ENCODE measurements around the gene MAP3K15. TPM values are rescaled to one million over a fixed set of nuclear protein-coding genes. Genes with fewer than 3 reads are reported as not detected.
A peak's percentile ranks its signal among the peaks of the same experiment; 100 is the strongest.

MAP3K15 gene
- total and polyA plus RNA-seq, 10 of the 15 experiments (the other 5 are each of a cell fraction or from before 2014, with no cell fraction given) = 0.03 to 0.16 TPM; not detected in 8

GRCh38 chrX:19372170-19372546 lies 143.2 kb downstream of the MAP3K15 start (continued):
- TF ChIP-seq NBN (IDR thresholded peaks at IDR 0.05) = no peak
- TF ChIP-seq YY1 (IDR thresholded peaks at IDR 0.05; ENCODE audit: low read depth, low read length) = 0 out of 2 replicates have a peak, but pooled peaks have one; percentile 19
- TF ChIP-seq CEBPB (IDR thresholded peaks at IDR 0.05; ENCODE audit: borderline replicate concordance in 1 of 2, low read depth in 2 of 2, low read length in 2 of 2) = no peak

DNA sequence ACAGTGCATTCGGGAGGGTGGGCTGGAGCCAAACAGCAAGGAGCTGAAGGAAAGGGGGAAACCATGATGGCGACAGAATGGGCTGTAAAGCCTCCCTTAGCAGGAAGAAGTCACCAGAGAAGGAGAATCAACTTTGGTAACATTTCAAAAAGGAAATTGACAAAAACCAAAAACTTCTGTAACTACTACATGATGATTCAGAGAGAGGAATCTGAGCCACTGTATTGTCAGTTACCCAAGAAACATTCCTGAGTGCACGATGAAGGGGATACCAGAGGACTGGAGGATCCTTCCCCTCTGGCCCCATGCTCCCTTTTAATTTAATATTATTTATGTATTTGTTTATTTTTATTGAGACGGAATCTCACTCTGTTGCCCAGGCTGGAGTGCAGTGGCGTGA lies 145.2 kb downstream of the MAP3K15 start:
- no peak for ATAC-seq
- H3K4me3 ChIP-seq = no peak overlapping the region
- WGBS (ENCODE audit: insufficient coverage, insufficient replicate concordance, low lambda C conversion rate, missing lambda C conversion rate) = 54% methylated on average over 5 of the region's 5 CpGs
- ChIA-PET RAD21 (ENCODE audit: unreplicated experiment) (no interaction called here), CTCF (no interaction called here), SMC1A (ENCODE audit: uncharacterized antibody, unreplicated experiment) (no interaction called here), POLR2A (no interaction called here)
- FAIRE-seq = no peak
- H3K27me3 ChIP-seq (replicated peaks in 1 of 2; ENCODE audit: control insufficient read depth in 2 of 2, insufficient read depth in 2 of 2, low read length in 1 of 2) = no peaks in the 10 kb centered on the region
- H3K9ac ChIP-seq (ENCODE audit: control insufficient read depth, insufficient read depth, low read length) = no peak overlapping the region
- no peak for DNase-seq (ENCODE audit: low read depth, low spot score)
- H3K4me1 ChIP-seq (ENCODE audit: control insufficient read depth, insufficient read depth, low read length) = no peaks in the 10 kb centered on the region; the same call in 1 of the 2 replicates
- BruUV-seq (replicated peaks) = no TSS peak
- H3K9me3 ChIP-seq (replicated peaks; ENCODE audit: control insufficient read depth, insufficient read depth, low read length) = peaks cover 3% of the 10 kb centered on the region
- no peak overlapping the region for H3K4me2 ChIP-seq (ENCODE audit: control insufficient read depth, insufficient read depth)
- no peaks in the 10 kb centered on the region for H4K20me1 ChIP-seq (ENCODE audit: control insufficient read depth, insufficient read depth)
- H2AFZ ChIP-seq (ENCODE audit: control insufficient read depth, low read depth, low read length) = no peak overlapping the region
- intact Hi-C loops (cut with micrococcal nuclease; ENCODE audit: unreplicated experiment) (loop anchor here (5.0 kb wide), 2 partner anchors 162 to 622 kb away; partner anchors contain the start of gene BCLAF3), in situ Hi-C loops (cut with MboI) (loop anchor here (5.0 to 25.0 kb wide), 2 partner anchors 517 to 702 kb away; partner anchors contain the start of gene SH3KBP1)
- H3K27ac ChIP-seq (ENCODE audit: control insufficient read depth, insufficient read depth) = no peak overlapping the region
- H3K79me2 ChIP-seq (ENCODE audit: control insufficient read depth, insufficient read depth, low read length) = no peaks in the 10 kb centered on the region
- H3K36me3 ChIP-seq (ENCODE audit: control insufficient read depth in 2 of 2, insufficient read depth in 2 of 2, low read length in 1 of 2) = no peaks in the 10 kb centered on the region
- TF ChIP-seq SIN3A (IDR thresholded peaks at IDR 0.05; ENCODE audit: low read depth, low read length) (no peak), MEF2A (IDR thresholded peaks at IDR 0.05; ENCODE audit: insufficient read depth, low read depth, low read length) (no peak), CBFB (IDR thresholded peaks at IDR 0.05; ENCODE audit: low read depth) (no peak), EED (IDR thresholded peaks at IDR 0.05; ENCODE audit: low read depth) (no peak), CEBPB (IDR thresholded peaks at IDR 0.05; ENCODE audit: borderline replicate concordance in 1 of 2, low read depth in 2 of 2, low read length in 2 of 2) (no peak), SRF (IDR thresholded peaks at IDR 0.05; ENCODE audit: low read depth in 2 of 2, low read length in 2 of 2) (no peak), GABPA (IDR thresholded peaks at IDR 0.05; ENCODE audit: low read depth) (no peak), MXI1 (IDR thresholded peaks at IDR 0.05; ENCODE audit: low read depth, low read length) (no peak), SMC3 (IDR thresholded peaks at IDR 0.05; ENCODE audit: borderline replicate concordance, low read length) (no peak), REST (IDR thresholded peaks at IDR 0.05; ENCODE audit: low read depth, low read length) (no peak), IRF3 (IDR thresholded peaks at IDR 0.05) (no peak), SUPT20H (IDR thresholded peaks at IDR 0.05; ENCODE audit: borderline replicate concordance, control insufficient read depth, low read depth, low read length) (no peak), KAT2A (conservative IDR thresholded peaks at IDR 0.05; ENCODE audit: control insufficient read depth, low read depth, low read length) (no peak), BACH1 (IDR thresholded peaks at IDR 0.05; ENCODE audit: borderline replicate concordance) (no peak)
- TF ChIP-seq, protein P1, sequence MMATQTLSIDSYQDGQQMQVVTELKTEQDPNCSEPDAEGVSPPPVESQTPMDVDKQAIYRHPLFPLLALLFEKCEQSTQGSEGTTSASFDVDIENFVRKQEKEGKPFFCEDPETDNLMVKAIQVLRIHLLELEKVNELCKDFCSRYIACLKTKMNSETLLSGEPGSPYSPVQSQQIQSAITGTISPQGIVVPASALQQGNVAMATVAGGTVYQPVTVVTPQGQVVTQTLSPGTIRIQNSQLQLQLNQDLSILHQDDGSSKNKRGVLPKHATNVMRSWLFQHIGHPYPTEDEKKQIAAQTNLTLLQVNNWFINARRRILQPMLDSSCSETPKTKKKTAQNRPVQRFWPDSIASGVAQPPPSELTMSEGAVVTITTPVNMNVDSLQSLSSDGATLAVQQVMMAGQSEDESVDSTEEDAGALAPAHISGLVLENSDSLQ (IDR thresholded peaks at IDR 0.05) = no peak
